IPS DF 4.7 (cell line): Measurements from ENCODE around the gene TYROBP.
"Not testable (repeated sequence)": the region's sequence is repeated elsewhere in the genome, so short reads cannot be mapped to it uniquely, and the experiment has no call there.

Experiments used
- DNase-seq: peaks from one replicate; pipeline ENCODE4 v3.0.0-alpha.2; 2013; ENCODE audit warnings: low spot score; ENCODE audit errors: extremely low read depth

TYROBP gene

GRCh38 chr19:35901854-35902661, 6.0 kb downstream of the TYROBP start, which contains the start of gene HCST:
HCST (plus strand) TSS chr19:35902529; CDS start chr19:35902594, 65 bp downstream.
- no peak for DNase-seq

- DNase-seq: no peak
Observed at GRCh38 chr19:35901055-35901644, 6.9 kb downstream of the TYROBP start.

- DNase-seq: peak; percentile 58
Observed at GRCh38 chr19:35899547-35900214, 8.4 kb downstream of the TYROBP start.

GRCh38 chr19:35898499-35898809, 9.6 kb downstream of the TYROBP start:
- DNase-seq: no peak

DNA sequence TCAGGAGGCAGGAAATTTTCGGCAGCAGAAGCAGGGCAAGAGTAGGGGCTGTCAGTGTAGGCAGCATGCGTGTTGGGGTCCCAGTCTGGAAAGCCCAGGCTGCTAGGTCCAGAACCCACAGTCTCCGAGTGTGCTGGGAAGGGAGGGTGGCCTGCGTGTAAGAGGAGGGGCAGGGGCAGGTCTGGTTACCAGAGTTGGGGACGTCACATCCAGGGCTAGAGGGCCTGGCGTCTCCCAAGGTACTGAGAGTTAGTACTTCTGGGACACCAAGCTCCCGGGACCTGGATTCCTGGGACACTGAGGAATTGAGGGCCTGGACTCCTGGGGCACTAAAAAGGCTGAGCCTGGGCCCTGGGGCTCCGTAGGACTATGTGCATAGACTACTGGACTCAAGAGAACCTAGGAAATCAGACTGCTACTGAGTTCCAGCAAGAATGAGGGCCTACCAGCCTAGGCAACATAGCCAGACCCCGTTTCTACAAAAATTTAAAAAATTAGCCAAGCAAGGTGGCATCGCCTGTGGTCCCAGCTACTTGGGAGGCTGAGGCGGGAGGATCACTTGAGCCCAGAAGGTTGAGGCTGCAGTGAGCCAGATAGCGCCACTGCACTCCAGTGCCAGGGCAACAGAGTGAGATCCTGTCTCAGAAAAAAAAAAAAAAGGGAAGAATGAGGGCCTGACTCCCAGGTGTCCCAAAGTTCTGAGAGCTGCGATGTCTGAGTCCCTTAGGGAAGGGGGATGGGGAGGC, 10.2 kb downstream of the TYROBP start:
- no peak for DNase-seq

DNA sequence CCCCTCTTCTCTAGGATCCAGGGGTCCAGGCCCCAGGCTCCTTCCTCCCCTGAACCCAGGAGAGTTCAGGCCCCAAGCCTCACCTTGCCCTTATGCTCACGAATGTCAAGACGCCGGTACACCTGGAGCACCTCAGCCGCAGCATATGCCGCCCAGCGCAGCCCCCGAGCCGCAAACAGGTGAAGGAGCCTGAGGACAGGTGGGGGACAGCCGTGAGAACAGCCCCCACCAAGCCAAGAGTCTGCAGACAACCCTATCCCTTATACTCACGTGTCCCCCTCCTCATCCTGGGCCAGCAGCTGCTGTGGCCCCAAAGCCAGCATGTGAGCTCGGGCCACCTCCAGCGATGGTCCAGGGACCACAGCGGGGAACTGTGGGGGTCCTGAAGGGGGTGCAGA, 11.5 kb downstream of the TYROBP start:
- DNase-seq: no peak

GRCh38 chr19:35895911-35896642, 12.0 kb downstream of the TYROBP start:
- no peak for DNase-seq

DNA sequence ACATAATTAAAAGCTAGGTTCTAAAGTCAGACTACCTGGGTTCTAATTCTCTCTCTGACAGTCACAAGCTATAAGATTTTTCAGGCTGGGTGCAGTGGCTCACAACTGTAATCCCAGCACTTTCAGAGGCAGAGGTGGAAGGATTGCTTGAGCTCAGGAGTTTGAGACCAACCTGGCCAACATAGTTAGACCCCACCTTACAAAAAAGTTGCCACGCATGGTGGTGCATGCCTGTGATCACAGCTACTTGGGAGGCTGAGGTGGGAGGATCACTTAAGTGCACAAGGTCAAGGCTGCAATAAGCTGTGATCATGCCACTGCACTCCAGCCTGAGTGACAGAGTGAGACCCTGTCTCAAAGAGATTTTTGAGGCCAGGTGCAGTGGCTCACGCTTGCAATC, 13.8 kb downstream of the TYROBP start:
- DNase-seq: no peak

DNA sequence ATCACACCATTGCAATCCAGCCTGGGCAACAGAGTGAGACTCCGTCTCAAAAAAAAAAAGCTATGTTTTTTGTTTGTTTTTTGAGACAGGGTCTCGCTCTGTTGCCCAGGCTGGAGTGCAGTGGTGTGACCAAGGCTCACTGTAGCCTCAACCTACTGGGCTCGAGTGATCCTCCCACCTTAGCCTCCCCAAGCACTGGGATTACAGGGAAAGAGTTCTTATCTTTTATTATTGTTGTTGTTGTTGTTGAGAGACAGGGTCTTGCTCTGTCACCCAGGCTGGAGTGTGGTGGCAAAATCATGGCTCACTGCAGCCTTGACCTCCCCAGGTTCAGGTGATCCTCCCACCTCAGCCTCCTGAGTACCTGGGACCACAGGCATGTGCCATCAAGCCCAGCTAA, 16.3 kb downstream of the TYROBP start:
- DNase-seq: not testable (repeated sequence)

GRCh38 chr19:35890113-35890650, 17.9 kb downstream of the TYROBP start:
- no peak for DNase-seq

DNA sequence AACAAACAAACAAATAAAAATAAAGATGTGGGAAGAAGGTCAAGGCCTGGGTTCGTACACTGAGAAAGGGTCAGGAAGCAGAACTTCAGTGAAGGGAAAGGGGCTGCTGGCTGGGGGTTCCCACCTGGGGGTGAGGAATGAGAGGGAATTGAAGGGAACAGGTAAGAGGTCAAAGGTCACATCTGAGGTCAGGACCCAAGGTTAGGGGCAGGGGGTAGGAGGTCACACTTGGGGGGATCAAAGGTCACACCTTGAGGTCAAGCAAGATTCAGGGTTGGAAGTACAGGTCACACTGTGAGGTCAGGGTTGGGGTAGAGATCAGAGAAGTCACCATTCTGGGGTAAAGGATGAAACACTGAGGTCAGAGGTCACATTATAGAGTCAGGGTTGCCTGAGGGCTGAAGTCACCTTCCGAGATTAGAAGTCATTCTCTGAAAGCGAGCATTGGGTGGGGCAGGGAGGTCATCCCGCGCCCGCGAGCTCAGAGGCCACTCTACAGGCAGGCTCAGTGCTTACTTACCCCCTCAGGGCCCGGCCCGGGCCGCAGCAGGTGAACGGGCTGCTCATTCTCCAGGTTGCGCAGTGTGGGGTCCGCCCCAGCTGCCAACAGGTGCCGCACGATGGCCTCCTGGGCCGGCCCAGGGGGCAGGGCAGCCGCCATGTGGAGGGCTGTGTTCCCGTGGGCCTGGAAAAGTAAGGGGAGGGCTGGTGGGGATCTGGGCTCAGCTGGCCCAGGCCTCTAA, 18.6 kb downstream of the TYROBP start:
- DNase-seq: no peak

DNA sequence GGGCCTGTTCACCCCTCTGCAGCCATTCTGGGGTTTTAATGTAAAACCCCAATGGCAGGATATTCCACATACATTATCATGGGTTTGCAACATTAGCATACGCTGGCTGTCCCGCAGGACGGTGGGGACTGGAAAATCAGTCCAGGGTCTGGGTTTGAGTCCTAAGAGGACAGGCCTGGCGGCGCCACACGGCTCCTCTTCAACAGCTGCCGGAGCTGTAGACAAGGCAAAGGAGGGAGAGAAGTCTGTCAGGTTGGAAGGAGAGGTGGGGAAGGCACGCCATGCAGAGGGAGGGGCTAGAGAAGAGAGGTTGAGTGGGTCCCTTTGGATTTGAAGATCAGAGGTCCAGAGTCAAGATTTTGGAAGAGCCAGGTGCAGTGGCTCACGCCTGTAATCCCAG, 19.7 kb downstream of the TYROBP start:
- no peak for DNase-seq

- DNase-seq: no peak
Observed at GRCh38 chr19:35887197-35887596, 20.9 kb downstream of the TYROBP start.

DNA sequence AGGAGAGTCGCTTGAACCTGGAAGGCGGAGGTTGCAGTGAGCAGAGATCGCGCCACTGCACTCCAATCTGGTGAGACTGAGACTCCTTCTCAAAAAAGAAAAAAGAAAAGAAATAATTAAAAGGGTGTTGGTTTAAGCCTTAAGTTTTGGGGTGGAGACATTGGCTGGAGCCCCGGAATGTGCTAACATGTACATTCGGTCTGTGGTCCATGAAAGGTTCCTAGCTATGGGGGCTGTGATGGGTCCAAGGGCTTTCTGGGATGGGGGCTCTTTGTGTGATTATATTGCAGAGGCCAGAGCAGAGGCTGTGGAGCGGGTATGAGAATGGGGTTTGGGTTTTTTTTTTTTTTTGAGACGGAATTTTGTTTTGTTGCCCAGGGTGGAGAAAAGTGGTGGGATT, 22.2 kb downstream of the TYROBP start:
- DNase-seq: no peak

DNA sequence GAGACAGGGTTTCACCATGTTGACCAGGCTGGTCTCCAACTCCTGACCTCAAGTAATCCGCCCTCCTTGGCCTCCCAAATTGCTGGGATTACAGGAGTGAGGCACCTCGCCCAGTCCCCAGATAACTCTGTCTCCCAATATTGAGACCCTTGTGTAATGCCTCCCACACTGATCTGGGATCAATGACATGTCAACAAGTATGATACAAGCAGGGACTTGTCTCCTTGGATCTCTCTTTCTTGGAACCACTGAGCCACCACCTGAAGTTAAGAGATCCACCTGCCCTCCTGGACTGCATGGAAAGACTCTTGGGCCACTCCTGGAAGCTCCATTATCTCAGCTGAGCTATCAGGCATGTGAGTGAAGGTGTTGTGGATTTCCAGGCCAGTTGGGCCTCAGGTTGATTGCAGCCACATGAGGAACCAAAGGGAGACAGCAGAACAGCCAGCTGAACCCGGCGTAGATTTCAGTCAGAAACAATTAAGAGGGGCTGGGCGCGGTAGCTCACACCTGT, 22.8 kb downstream of the TYROBP start:
- no peak for DNase-seq

DNA sequence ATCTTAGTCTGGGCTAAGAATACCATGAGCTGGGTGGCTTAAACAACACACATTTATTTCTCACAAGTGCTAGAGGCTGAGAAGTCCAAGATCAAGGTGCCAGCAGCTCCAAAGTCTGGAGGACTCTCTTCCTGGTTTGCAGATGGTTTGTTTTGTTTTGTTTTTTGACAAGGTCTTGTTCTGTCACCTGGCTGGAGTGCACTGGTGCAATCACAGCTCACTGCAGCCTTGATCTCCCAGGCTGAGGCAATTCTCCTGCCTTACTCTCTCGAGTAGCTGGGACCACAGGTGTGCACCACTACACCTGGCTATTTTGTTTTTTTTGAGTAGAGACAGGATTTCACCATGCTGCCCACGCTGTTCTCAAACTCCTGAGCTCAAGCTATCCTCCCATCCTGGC, 24.2 kb downstream of the TYROBP start:
- no peak for DNase-seq

DNA sequence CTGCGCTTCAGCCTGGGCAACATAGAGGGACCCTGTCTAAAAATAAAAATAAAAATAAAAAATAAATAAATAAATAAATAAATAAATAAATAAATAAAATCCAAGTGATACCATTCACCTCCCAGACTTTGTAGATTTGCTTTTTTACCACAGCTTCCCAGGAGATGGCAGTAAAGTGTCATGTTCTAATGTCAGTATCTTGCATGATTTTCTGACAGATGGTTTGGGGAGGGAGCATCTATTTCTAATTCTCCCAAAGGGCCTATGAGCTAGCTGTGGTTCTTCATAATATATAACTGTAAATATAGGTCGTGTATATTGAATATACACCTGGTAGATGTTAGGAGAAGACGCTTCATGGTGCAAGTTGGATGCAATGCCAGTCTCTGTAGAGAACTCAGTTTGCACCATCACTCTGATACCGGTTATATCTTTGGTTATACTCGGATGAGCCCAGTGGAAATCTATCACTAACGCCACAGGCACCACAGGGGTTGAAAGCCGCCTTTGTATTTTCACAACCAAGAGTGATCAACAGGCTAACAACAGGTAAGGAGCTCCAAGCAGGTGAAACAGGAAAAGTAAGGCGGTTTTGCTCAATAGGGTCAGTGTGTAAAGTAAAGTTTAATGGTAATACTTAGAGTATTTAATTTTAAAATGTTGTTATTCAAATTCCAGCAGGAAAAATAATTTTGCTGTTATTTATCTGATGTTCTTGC, 25.8 kb downstream of the TYROBP start:
- DNase-seq: no peak

GRCh38 chr19:35879770-35880317, 28.3 kb downstream of the TYROBP start:
- DNase-seq: no peak

DNA sequence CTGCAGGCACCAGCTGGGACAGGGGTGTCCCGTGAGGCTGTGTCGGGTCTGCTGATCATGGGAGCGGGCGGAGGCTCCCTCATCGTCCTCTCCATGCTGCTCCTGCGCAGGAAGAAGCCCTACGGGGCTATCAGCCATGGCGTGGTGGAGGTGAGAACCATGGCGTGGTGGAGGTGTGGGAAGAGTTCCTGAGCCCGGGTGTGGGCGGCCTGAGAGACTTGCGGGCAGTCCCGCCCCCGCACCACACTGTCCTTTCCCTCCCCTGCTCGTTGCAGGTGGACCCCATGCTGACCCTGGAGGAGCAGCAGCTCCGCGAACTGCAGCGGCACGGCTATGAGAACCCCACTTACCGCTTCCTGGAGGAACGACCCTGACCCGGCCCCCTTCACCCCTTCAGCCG, 29.0 kb downstream of the TYROBP start:
- no peak for DNase-seq
